Measurements from ENCODE around the gene NOL4L.

DNA sequence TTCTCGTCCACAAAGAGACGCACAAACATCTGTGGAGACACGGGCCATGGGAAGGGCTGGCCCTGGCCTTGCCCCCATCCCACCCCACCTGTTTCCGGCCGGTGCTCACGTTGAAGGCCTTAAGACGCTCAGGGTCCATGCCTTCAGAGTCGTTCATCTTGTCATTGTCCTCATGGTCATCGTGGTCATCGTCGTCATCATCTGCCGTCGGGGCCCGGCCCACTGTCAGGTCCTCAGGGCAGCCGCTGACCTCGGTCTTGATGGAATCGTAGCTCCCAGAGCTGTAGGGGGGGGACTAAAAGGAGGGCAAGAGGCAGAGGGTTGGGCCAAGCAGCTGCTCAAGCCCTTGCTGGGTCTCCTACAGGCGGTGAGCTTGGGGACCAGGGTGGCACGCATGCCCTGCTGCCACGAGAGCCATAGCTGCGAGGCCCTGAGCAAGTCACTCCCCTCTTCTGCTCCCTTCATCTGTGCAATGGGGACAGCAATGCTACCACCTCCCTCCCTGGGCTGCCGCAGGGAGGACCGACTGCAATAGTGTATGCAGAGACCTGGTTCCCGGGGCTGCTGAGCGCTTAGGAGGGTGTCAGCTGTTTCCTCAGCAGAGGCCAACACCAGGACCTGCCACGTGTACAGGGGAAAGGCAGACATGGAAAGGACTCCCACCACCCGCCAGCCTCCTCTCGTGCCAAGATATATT, 131.5 kb downstream of the NOL4L start:
- TF ChIP-seq, protein P1, sequence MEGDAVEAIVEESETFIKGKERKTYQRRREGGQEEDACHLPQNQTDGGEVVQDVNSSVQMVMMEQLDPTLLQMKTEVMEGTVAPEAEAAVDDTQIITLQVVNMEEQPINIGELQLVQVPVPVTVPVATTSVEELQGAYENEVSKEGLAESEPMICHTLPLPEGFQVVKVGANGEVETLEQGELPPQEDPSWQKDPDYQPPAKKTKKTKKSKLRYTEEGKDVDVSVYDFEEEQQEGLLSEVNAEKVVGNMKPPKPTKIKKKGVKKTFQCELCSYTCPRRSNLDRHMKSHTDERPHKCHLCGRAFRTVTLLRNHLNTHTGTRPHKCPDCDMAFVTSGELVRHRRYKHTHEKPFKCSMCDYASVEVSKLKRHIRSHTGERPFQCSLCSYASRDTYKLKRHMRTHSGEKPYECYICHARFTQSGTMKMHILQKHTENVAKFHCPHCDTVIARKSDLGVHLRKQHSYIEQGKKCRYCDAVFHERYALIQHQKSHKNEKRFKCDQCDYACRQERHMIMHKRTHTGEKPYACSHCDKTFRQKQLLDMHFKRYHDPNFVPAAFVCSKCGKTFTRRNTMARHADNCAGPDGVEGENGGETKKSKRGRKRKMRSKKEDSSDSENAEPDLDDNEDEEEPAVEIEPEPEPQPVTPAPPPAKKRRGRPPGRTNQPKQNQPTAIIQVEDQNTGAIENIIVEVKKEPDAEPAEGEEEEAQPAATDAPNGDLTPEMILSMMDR (IDR thresholded peaks at IDR 0.05; ENCODE audit: insufficient read depth, low read length, poor library complexity, severe bottlenecking): no peak
- TF ChIP-seq EZH2phosphoT487 (conservative IDR thresholded peaks at IDR 0.05; ENCODE audit: low read length): no peak
